CD4-positive, alpha-beta T cell treated with Interleukin-4 for 4 hours (primary cell): ENCODE results near the gene ZSCAN21.
A peak's percentile ranks its signal among the peaks of the same experiment; 100 is the strongest.

Experiments
- DNase-seq: peaks from one replicate; pipeline ENCODE4 v3.0.0-alpha.2; 2020

ZSCAN21 gene

DNA sequence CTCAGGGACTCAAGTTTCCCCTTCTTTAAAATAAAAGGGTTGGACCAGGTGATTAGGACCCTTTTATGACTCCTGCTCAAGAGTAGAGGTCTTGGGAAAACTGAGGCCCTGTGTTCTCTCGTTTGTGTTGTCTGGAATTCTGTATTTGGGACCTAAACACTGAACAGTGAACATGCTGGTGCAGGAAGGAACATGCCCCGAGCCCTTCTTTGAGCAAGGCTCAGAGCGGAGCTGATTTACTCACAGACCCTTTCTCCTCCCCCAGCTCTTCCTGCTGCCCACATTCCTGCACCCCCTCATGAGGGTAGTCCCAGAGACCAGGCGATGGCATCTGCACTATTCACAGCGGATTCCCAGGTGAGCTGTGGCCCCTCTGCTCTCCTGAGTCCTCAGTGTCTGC, 20.0 kb upstream of the ZSCAN21 start:
- no peak for DNase-seq

DNA sequence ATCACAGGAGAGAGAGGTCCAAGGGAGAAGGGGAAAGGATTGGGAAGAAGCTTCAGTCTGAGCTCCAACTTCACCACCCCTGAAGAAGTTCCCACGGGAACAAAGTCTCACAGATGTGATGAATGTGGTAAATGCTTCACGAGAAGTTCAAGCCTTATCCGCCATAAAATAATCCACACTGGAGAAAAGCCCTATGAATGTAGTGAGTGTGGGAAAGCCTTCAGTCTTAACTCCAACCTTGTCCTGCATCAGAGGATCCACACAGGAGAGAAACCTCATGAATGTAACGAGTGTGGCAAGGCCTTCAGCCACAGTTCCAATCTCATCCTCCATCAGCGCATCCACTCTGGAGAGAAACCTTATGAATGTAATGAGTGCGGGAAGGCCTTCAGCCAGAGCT, 16.0 kb upstream of the ZSCAN21 start:
- no peak for DNase-seq

DNA sequence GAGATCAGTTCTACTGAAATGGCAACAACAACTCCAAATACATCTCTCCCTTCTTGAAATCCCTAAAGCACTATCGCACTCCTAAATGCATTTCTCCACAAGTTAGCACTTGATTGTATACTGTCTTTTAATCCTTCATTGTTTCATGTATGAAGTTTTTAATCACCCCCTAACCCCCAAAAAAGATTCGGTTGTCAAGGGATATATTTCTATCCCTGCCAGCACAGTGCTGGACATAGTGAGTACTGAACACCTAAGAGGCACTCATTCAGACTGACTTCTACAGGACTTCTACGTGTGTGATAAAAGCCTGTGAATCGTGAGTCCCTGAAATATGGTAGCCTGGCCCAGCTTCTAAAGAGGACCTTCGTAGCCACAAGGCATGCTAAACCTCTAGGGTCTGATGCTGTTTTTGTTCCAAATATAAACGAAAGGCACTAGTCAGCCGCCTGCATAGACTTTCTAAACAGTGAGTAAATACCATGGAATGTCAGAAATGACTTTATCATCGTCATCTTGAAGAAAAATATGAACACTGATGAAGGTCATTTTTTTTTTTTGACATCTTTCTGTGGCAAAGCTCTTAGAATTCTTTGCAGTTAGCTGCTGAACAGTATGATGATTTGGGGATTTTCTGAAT, 14.6 kb upstream of the ZSCAN21 start:
- DNase-seq, result no peak

DNA sequence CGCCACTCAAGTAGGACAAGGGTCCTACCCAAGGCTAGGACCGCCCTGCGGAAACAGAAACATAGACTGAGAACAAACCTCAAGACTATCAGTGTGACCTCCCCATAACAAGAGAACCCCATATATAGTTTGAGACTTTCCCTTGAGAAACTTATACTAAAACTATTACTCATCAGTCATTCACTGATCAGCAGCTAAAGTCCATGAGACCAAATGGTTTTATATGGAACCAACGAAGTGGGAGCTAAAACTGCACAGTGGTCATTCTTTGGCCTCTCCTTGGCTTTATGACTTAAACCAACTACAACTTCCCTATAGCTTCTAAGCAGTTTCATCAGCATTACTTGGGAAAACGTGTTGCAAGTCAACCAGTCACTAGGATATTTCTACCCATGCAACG, 13.7 kb upstream of the ZSCAN21 start:
- DNase-seq, result no peak

- no peak for DNase-seq
Observed at GRCh38 chr7:100038326-100038725, 11.2 kb upstream of the ZSCAN21 start.

GRCh38 chr7:100040575-100040974, 9.0 kb upstream of the ZSCAN21 start:
- no peak for DNase-seq

GRCh38 chr7:100044718-100045117, 4.9 kb upstream of the ZSCAN21 start:
- DNase-seq, result no peak

DNA sequence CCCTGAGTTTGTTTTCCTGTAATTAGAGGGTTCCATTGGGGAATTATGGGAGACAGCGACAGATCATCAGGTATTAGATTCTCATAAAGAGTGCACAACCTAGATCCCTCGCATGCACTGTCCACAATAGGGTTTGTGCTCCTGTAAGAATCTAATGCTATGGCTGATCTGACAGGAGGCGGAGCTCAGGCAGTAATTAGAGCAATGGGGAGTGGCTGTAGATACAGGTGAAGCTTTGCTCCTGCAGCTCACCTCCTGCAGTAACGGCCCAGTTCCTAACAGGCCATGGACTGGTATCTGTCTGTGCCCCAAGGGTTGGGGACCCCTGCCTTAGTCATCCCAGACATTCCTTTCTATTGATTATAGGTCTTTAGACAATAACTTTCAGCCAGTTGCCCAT, 894 bp upstream of the ZSCAN21 start:
- no peak for DNase-seq

- no peak for DNase-seq
Observed at GRCh38 chr7:100051611-100052010, 2.0 kb downstream of the ZSCAN21 start.

DNA sequence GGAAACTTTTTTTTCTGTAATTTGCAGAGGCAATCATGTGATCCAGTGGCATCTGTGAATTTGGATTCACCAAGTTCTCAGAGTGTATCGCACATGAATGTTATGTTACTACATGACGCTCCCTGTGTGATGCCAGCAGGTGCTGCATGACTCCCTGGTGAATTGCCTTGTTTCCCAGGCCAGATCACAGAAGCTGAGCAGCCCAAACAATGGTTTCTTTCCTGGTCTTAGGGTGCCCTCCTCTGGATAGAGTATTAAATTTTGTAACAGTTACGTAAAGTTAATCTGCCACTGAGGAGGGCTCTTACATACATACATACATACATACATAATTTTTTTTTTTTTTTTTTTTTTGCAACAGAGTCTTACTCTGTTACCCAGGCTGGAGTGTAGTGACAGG, 3.6 kb downstream of the ZSCAN21 start:
- peak; percentile 39 for DNase-seq

DNA sequence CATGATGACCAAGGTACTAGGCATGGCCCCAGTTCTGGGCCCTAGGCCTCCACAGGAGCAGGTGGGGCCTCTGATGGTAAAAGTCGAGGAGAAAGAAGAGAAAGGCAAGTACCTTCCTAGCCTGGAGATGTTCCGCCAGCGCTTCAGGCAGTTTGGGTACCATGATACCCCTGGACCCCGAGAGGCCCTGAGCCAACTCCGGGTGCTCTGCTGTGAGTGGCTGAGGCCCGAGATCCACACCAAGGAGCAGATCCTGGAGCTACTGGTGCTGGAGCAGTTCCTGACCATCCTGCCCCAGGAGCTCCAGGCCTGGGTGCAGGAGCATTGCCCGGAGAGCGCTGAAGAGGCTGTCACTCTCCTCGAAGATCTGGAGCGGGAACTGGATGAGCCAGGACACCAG, 7.4 kb downstream of the ZSCAN21 start:
- DNase-seq, result no peak

GRCh38 chr7:100059251-100059739, 9.7 kb downstream of the ZSCAN21 start:
- DNase-seq, result no peak

DNA sequence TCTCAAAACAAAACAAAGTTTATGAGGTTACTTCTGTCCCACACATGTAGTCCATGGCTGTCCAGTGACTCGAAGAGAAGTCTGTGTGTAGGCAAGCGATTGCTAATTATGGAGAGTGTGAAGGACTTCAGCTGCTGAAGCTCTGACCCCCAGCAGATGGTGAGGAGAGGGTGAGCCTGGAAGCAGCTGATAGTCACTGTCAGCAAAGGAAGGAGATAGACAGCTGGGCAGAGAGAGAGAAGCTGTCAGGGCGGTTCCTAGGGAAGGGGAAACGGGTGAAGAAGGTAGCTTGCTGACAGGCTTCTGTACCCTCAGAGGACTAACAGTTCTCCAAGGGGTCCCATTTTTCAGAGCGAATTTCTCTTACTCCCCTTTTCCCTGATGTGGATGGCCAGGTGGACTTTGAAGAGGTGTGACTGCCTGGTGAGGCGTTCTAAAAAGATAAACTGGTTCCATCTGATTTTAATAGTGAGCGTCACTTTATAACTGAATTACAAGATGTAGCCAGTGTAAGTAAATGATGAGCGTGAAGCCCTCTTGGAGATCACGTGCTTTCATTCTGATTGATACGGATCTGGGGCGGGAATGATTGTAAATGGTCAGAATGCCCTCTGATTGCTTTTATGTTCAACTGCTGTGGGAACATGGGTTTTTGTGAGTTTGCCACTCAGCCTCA, 12.1 kb downstream of the ZSCAN21 start:
- no peak for DNase-seq

DNA sequence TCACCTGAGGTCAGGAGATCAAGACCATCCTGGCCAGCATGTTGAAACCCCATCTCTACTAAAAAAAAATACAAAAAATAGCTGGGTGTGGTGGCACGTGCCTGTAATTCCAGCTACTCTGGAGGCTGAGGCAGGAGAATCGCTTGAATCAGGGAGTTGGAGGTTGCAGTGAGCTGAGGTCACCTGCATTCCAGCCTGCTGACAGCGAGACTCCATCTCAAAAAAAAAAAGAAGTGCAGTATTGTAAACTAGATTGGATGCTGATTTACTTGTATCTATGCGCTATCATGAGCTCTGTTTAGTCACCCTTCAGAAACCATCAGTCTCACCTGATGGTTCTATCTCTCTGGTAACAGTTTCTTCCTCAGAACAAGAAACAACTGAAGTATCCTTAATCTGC, 13.8 kb downstream of the ZSCAN21 start:
- DNase-seq, result no peak

GRCh38 chr7:100064162-100064561, 14.6 kb downstream of the ZSCAN21 start:
- DNase-seq, result no peak

- DNase-seq, result no peak
Observed at GRCh38 chr7:100065452-100066186, 16.0 kb downstream of the ZSCAN21 start.

DNA sequence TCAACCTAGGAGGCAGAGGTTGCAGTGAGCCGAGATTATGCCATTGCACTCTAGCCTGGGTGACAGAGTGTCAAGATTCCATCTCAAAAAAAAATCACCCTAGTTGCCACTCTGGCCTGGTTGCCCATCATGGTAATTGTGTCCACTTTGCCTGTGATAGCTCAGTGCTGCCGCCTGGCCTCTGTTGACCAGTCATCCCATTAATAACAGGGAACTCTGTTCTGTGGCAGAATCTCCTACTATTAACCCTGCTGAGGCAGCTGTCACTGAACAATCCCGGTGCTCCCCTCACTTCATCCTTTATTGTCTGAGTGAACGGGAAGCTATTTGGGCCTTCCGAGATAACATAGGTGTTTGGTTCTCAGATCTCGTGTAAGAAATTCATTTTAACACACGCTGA, 17.4 kb downstream of the ZSCAN21 start:
- DNase-seq, result no peak

DNA sequence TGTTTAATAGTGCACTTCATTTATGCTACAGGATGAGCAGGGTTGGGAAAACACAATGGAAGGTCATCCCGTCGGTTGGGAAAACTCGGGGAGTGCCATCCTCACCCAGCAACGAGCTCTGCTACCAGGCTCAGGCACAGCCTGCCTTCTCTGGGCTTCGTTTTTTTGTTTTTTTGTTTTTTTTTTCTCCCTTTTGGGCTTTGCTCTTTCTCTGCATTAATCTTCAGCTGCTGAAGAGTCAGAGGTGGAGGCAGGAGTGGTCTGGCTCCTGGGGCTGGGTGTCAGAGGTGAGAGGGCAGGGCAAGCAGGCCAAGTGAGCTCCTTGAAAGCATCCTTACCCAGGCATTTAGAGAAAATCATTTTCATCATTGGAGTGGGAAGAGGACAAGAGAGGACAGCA, 20.4 kb downstream of the ZSCAN21 start:
- DNase-seq, result no peak

GRCh38 chr7:100071018-100071723, 21.6 kb downstream of the ZSCAN21 start:
- DNase-seq, result no peak

GRCh38 chr7:100072462-100072861, 22.9 kb downstream of the ZSCAN21 start:
- no peak for DNase-seq

DNA sequence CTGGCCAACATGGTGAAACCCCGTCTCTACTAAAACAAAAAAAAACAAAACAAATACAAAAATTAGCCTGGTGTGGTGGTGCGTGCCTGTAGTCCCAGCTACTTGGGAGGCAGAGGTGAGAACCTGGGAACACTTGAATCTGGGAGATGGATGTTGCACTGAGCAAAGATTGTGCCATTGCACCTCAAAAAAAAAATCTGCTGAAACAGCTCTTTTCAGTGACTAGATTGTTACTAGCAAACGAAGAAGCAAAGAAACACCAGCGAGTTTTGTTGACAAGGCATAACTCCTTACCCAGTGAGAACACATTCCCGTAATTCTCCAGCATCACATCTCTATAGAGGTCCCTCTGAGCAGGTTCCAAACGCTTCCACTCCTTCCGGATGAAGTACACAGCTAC, 25.3 kb downstream of the ZSCAN21 start:
- no peak for DNase-seq

- DNase-seq, result no peak
Observed at GRCh38 chr7:100075418-100075817, 25.8 kb downstream of the ZSCAN21 start.

DNA sequence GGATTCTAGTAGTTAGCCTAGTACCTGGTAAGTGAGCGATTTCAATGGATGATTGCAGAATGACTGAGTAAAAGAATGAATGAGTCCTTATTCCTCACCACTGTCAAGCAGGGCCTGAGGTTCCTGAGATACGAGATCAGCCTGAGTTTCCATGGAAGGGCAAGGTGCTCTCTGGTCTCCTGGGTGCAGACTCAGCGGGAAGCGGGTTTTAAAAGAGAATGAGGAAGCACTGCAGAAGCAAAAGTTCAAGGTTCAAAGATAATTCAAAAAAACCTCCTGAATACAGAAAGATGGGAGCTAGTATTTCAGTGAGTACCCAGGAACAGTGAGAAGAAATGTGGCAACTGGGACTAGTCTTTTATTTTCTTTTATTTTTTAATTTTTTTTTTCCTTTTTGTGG, 27.6 kb downstream of the ZSCAN21 start:
- no peak for DNase-seq
